Psoas muscle (tissue), 8 donors: ENCODE measurements around the gene OR5K4. TPM values are rescaled to one million over a fixed set of nuclear protein-coding genes. Genes with fewer than 3 reads are reported as not detected.

ENCODE experiments used
- ATAC-seq, 4 donors: fragments of 200-7000 bp; cut with Tn5 transposase; one replicate each; pipeline ENCODE4 v1.9.1; 2020; ENCODE audit warnings: moderate library complexity in 3 of 4, mild to moderate bottlenecking in 2 of 4
- DNase-seq, 2 donors: peaks; one replicate each; pipeline ENCODE4 v3.0.0-alpha.2; 2020
- H3K27ac ChIP-seq: fragments of 200-600 bp; one replicate; pipeline ENCODE4 v1.8.0; 2022
- H3K27me3 ChIP-seq, 3 donors: fragments of 200-600 bp in 1 of 3; one replicate each; pipeline versions ENCODE4 v1.6.1 to v1.8.0; 2013 to 2022; ENCODE audit warnings: low read length in 2 of 3, mild to moderate bottlenecking in 2 of 3, moderate library complexity in 1 of 3; ENCODE audit not compliant: insufficient read depth in 3 of 3
- H3K36me3 ChIP-seq, 2 donors: fragments of 200-600 bp in 1 of 2; one replicate each; pipeline versions ENCODE4 v1.6.1 to v1.8.0; 2013 to 2022; ENCODE audit warnings: low read depth in 1 of 2, mild to moderate bottlenecking in 1 of 2, moderate library complexity in 1 of 2; ENCODE audit not compliant: insufficient read depth in 1 of 2
- H3K4me1 ChIP-seq: fragments of 200-600 bp; one replicate; pipeline ENCODE4 v1.8.0; 2022
- H3K4me3 ChIP-seq: fragments of 200-600 bp; one replicate; pipeline ENCODE4 v1.8.0; 2022; ENCODE audit warnings: mild to moderate bottlenecking
- H3K9me3 ChIP-seq: fragments of 200-600 bp; one replicate; pipeline ENCODE4 v1.8.0; 2022
- CTCF ChIP-seq: fragments of 200-600 bp; IDR thresholded peaks from one replicate; pipeline ENCODE4 v1.8.0; 2022; ENCODE audit warnings: antibody characterized with exemption
- WGBS, 3 donors: extraction: QIAGEN DNeasy Blood & Tissue Kit; methylation state at CpG; one replicate each; pipeline versions ENCODE4 v1.1.6 to v1.1.7; 2013; 5-methylcytosine and 5-hydroxymethylcytosine counted together
- intact Hi-C, 2 donors: fragments of 100-400 bp; cut with DNase I; formaldehyde crosslinking; loops; one replicate each; pipeline versions ENCODE4 v1.11.0 to v1.14.2; 2022
- polyA plus RNA-seq, 3 donors: library from polyadenylated mRNA; stranded (reverse); fragments of 200-250 nt; gene quantifications; one replicate each; pipeline ENCODE4 v1.2.3, GENCODE V29; 2013
- total RNA-seq, 4 donors: library from RNA; stranded (reverse); fragmentation: NEBNext Ultra II Directional in 2 of 4; extraction: Animal tissue kit (Norgen Biotek cat#: 25700) in 2 of 4; gene quantifications; one replicate each; pipeline versions ENCODE4 v1.2.1 to v1.2.4, GENCODE V29; 2021 to 2023
- donor health status: healthy with polysubstance abuse.
- donor health status: DM: no; HTN: no; CAD: no; lungs with moderate emphysema.
- donor health status: Bipolar disorder and iron deficiency.
- donor health status: healthy.
- donor health status: DM: yes; HTN: yes; CAD: no.
- donor health status: DM: no; HTN: no; CAD: no.
- donor health status: DM: no; HTN: no; CAD: no.
- donor health status: DM: yes; HTN: yes; CAD: no.

OR5K4 gene
- total and polyA plus RNA-seq, 7 donors: not detected

GRCh38 chr3:98398513-98398912 lies 44.9 kb downstream of the OR5K4 start:
- intact Hi-C loops: no loop called here
- TF ChIP-seq CTCF: no peak
- H3K27me3 ChIP-seq: no peaks in the 10 kb centered on the region
- no peak for ATAC-seq
- H3K4me3 ChIP-seq: no peak overlapping the region
- no peaks in the 10 kb centered on the region for H3K4me1 ChIP-seq
- H3K9me3 ChIP-seq: peaks cover 6% of the 10 kb centered on the region
- no peaks in the 10 kb centered on the region for H3K36me3 ChIP-seq
- DNase-seq: no peak
- H3K27ac ChIP-seq: no peak overlapping the region

- Histone ChIP-seq H3K27ac (no peak overlapping the region), H3K4me1 (no peaks in the 10 kb centered on the region), H3K27me3 (no peaks in the 10 kb centered on the region), H3K9me3 (peaks cover 11% of the 10 kb centered on the region), H3K4me3 (no peak overlapping the region), H3K36me3 (no peaks in the 10 kb centered on the region)
- WGBS, 3 donors: 88 to 91% (median 89%) methylated on average over 1 of the region's 1 CpG
- ATAC-seq (no peak), DNase-seq (no peak)
- intact Hi-C loops: no loop called here
- no peak for TF ChIP-seq CTCF
Observed at GRCh38 chr3:98402507-98402906, 48.9 kb downstream of the OR5K4 start.

- ATAC-seq (no peak), DNase-seq (no peak)
- H3K4me1 ChIP-seq: no peaks in the 10 kb centered on the region
- H3K9me3 ChIP-seq: peaks cover 11% of the 10 kb centered on the region
- no peak for TF ChIP-seq CTCF
- intact Hi-C loops: no loop called here
- H3K27ac ChIP-seq: no peak overlapping the region
- H3K4me3 ChIP-seq: no peak overlapping the region
- H3K36me3 ChIP-seq: no peaks in the 10 kb centered on the region
- no peaks in the 10 kb centered on the region for H3K27me3 ChIP-seq
Observed at GRCh38 chr3:98404010-98404409, 50.4 kb downstream of the OR5K4 start.

Other genes with a start within 250 kb of the OR5K4 start
- gene OR5H1, start 223.1 kb upstream of the OR5K4 start, total RNA-seq: not detected
- gene OR5H1, start 223.1 kb upstream of the OR5K4 start, polyA plus RNA-seq: not detected
- gene OR5H14, start 206.4 kb upstream of the OR5K4 start, total RNA-seq: not detected
- not detected for gene OR5H14, start 206.4 kb upstream of the OR5K4 start, polyA plus RNA-seq
- gene OR5H15, start 187.2 kb upstream of the OR5K4 start, total RNA-seq: not detected
- under 1 TPM in 1 of 3 donors, not detected in 2; 0.08 TPM for gene OR5H15, start 187.2 kb upstream of the OR5K4 start, polyA plus RNA-seq
- not detected for gene OR5H6, start 89.6 kb upstream of the OR5K4 start, total RNA-seq
- not detected for gene OR5H6, start 89.6 kb upstream of the OR5K4 start, polyA plus RNA-seq
- not detected for gene OR5H2, start 71.3 kb upstream of the OR5K4 start, total RNA-seq
- gene OR5H2, start 71.3 kb upstream of the OR5K4 start, polyA plus RNA-seq: not detected
- not detected for gene OR5K3, start 36.8 kb downstream of the OR5K4 start, total RNA-seq
- gene OR5K3, start 36.8 kb downstream of the OR5K4 start, polyA plus RNA-seq: not detected
- not detected for gene OR5K1, start 109.3 kb downstream of the OR5K4 start, total RNA-seq
- not detected for gene OR5K1, start 109.3 kb downstream of the OR5K4 start, polyA plus RNA-seq
- not detected for gene OR5K2, start 143.8 kb downstream of the OR5K4 start, total RNA-seq
- not detected for gene OR5K2, start 143.8 kb downstream of the OR5K4 start, polyA plus RNA-seq
- 10 to 100 TPM; 48.1 to 71.1 (median 57.1) TPM for gene CLDND1, start 169.0 kb downstream of the OR5K4 start, total RNA-seq
- gene CLDND1, start 169.0 kb downstream of the OR5K4 start, polyA plus RNA-seq: 10 to 100 TPM; 50.8 to 78.9 (median 77.5) TPM
- not detected for gene GPR15, start 178.1 kb downstream of the OR5K4 start, total RNA-seq
- gene GPR15, start 178.1 kb downstream of the OR5K4 start, polyA plus RNA-seq: not detected
- gene CPOX, start 239.8 kb downstream of the OR5K4 start, total RNA-seq: 1 to 10 TPM; 6.1 to 9.4 (median 7.0) TPM
- 10 to 100 TPM in 1 of 3 donors, 1 to 10 TPM in 2; 5.8 to 16.4 (median 7.4) TPM for gene CPOX, start 239.8 kb downstream of the OR5K4 start, polyA plus RNA-seq